ENCODE data around the gene COL6A1. TPM values are rescaled to one million over a fixed set of nuclear protein-coding genes. Genes with fewer than 3 reads are reported as not detected.

COL6A1 gene
- total RNA-seq, 2 experiments from 2014 or later = 8.0 to 8.5 TPM

- POLR2A ChIA-PET = no interaction called here
- no peaks in the 10 kb centered on the region for H3K36me3 Mint-ChIP-seq (ENCODE audit: low read depth)
- no peaks in the 10 kb centered on the region for H3K4me1 ChIP-seq (ENCODE audit: insufficient read depth, low read length)
- H3K27me3 Mint-ChIP-seq = no peaks in the 10 kb centered on the region
- no peak overlapping the region for H3K4me3 ChIP-seq (ENCODE audit: low read length)
- ATAC-seq (ENCODE audit: poor library complexity) (no peak), DNase-seq (no peak)
- H3K27me3 ChIP-seq (ENCODE audit: control insufficient read depth in 1 of 2, insufficient read depth in 2 of 2, low read length in 2 of 2) = no peaks in the 10 kb centered on the region
- no peaks in the 10 kb centered on the region for H3K4me1 Mint-ChIP-seq (ENCODE audit: low read depth)
- H3K36me3 ChIP-seq (ENCODE audit: insufficient read depth, low read length) = no peaks in the 10 kb centered on the region
- no peak overlapping the region for H3K27ac ChIP-seq (ENCODE audit: low read depth in 1 of 2, low read length in 2 of 2)
- CTCF ChIA-PET = no interaction called here
- H3K4me3 Mint-ChIP-seq = no peak overlapping the region
- H3K9me3 Mint-ChIP-seq = no peaks in the 10 kb centered on the region
- H3K27ac Mint-ChIP-seq = no peak overlapping the region
- intact Hi-C loops (cut with DNase I, micrococcal nuclease) = loop anchor here in 1 of 2 experiments (10.0 kb wide), 1 partner anchor 75 kb away; no protein-coding TSS in a partner anchor
- no peak for TF ChIP-seq CTCF (IDR thresholded peaks at IDR 0.05)
- no peaks in the 10 kb centered on the region for H3K9me3 ChIP-seq (ENCODE audit: control insufficient read depth in 1 of 2, insufficient read depth in 1 of 2, low read length in 2 of 2)
These were observed 42.0 kb upstream of the COL6A1 start for GRCh38 chr21:45939521-45940045.

GRCh38 chr21:45940091-45940490, 41.5 kb upstream of the COL6A1 start:
- Histone ChIP-seq H3K9me3 (ENCODE audit: control insufficient read depth in 1 of 2, insufficient read depth in 1 of 2, low read length in 2 of 2) (no peaks in the 10 kb centered on the region), H3K27me3 (ENCODE audit: control insufficient read depth in 1 of 2, insufficient read depth in 2 of 2, low read length in 2 of 2) (no peaks in the 10 kb centered on the region), H3K27ac (ENCODE audit: low read depth in 1 of 2, low read length in 2 of 2) (no peak overlapping the region), H3K36me3 (ENCODE audit: insufficient read depth, low read length) (no peaks in the 10 kb centered on the region), H3K4me3 (ENCODE audit: low read length) (no peak overlapping the region), H3K4me1 (ENCODE audit: insufficient read depth, low read length) (no peaks in the 10 kb centered on the region)
- CTCF ChIA-PET = no interaction called here
- Mint-ChIP-seq H3K4me3 (no peak overlapping the region), H3K27me3 (no peaks in the 10 kb centered on the region), H3K27ac (no peak overlapping the region), H3K36me3 (ENCODE audit: low read depth) (no peaks in the 10 kb centered on the region), H3K4me1 (ENCODE audit: low read depth) (no peaks in the 10 kb centered on the region), H3K9me3 (no peaks in the 10 kb centered on the region)
- intact Hi-C loops (cut with DNase I, micrococcal nuclease) = loop anchor here in 1 of 2 experiments (10.0 kb wide), 1 partner anchor 75 kb away; no protein-coding TSS in a partner anchor
- DNase-seq (no peak), ATAC-seq (ENCODE audit: poor library complexity) (no peak)
- no peak for TF ChIP-seq CTCF (IDR thresholded peaks at IDR 0.05)
- POLR2A ChIA-PET = no interaction called here

GRCh38 chr21:45940621-45941337, 40.8 kb upstream of the COL6A1 start:
- Histone ChIP-seq H3K27ac (ENCODE audit: low read depth in 1 of 2, low read length in 2 of 2) (no peak overlapping the region), H3K4me3 (ENCODE audit: low read length) (no peak overlapping the region), H3K36me3 (ENCODE audit: insufficient read depth, low read length) (no peaks in the 10 kb centered on the region), H3K4me1 (ENCODE audit: insufficient read depth, low read length) (no peaks in the 10 kb centered on the region), H3K27me3 (ENCODE audit: control insufficient read depth in 1 of 2, insufficient read depth in 2 of 2, low read length in 2 of 2) (no peaks in the 10 kb centered on the region), H3K9me3 (ENCODE audit: control insufficient read depth in 1 of 2, insufficient read depth in 1 of 2, low read length in 2 of 2) (no peaks in the 10 kb centered on the region)
- Mint-ChIP-seq H3K36me3 (ENCODE audit: low read depth) (no peaks in the 10 kb centered on the region), H3K27ac (no peak overlapping the region), H3K27me3 (no peaks in the 10 kb centered on the region), H3K9me3 (no peaks in the 10 kb centered on the region), H3K4me1 (ENCODE audit: low read depth) (no peaks in the 10 kb centered on the region), H3K4me3 (no peak overlapping the region)
- CTCF ChIA-PET = no interaction called here
- ATAC-seq (ENCODE audit: poor library complexity) (no peak), DNase-seq (no peak)
- intact Hi-C loops (cut with DNase I, micrococcal nuclease) = loop anchor here in 1 of 2 experiments (10.0 kb wide), 1 partner anchor 74 kb away; no protein-coding TSS in a partner anchor
- TF ChIP-seq CTCF (IDR thresholded peaks at IDR 0.05) = no peak
- POLR2A ChIA-PET = no interaction called here

Measured in CD4-positive, alpha-beta T cell (primary cell).